GM21576 (cell line): ENCODE data around the gene POLN.

Experiments
- ATAC-seq: cut with Tn5 transposase; IDR thresholded peaks from one replicate; pipeline ENCODE4 v1.9.1; 2021; ENCODE audit warnings: mild to moderate bottlenecking, moderate library complexity; ENCODE audit not compliant: unreplicated experiment

Gene POLN

DNA sequence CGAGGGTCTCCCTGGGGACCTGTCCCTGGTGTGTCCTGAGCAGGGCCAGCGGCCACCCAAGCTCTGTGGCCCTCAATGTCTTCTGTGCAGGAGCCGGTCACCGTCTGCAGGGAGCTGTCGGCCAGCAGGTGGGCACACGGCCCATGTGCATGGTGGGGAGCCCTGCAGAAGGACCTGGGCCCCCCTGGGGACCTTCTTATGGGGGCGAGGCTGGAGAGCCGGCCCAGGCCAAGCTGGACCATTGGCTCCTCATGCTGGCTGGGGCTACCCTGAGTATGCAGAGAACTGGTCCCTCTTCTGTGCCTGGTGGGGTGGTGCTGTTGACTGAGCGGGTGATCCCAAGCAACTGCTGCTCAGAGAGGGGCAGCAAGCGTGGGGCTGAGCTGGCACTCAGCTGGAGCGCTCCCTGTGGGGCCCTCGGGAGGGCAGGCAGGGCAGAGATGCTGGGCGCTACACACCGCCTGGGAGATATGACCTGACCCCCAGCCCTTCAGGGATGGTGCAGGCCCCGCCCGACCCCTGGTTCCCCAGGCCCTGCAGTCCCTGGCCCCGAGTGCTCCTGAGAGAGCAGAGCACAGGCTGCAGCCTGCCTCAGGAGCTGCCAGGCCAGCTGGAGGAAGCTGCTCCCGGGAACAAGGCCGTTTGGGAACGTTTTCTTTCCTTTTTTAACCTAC is 168.0 kb downstream of the POLN start:
- ATAC-seq = no peak

DNA sequence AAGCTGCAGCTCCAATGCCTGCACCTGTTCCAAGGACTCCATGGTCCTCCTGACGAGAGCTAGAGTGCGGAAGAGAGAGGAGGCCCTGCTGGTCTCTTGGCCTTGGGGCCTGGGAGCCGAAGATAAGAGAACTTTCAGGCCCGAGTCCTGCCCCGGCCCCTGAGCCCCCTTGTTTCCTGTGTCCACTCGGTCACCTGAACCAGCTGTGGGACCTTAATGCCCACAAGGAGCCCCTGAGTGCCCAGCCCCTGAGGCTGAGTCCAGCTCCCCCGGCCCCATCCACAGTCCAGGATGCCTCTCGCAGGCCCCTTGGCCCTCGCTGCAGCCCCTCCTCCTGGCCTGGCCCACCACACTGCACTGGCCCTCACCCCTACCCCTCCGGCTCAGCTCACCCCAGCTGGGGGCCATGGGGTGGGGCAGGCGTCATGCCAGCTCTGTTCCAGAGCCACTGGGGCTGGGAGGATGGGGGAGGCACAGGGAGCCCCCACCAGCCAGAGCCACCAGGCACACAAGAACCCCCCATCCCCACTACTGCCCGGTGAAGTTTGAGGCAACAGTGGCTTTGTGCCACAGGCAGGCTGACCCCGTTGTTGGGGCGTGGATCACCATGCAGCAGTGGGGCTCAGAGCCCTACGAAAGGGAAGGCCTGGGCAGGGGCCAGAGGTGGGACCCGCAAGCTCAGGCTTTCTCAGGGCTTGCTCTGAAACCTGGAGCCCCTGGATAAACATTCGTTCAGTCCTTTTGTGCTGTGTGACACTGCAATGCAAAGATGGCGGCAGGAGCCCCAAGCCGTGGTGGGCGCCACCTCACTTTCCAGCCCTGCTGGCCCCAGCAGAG is 168.7 kb downstream of the POLN start:
- ATAC-seq = no peak

DNA sequence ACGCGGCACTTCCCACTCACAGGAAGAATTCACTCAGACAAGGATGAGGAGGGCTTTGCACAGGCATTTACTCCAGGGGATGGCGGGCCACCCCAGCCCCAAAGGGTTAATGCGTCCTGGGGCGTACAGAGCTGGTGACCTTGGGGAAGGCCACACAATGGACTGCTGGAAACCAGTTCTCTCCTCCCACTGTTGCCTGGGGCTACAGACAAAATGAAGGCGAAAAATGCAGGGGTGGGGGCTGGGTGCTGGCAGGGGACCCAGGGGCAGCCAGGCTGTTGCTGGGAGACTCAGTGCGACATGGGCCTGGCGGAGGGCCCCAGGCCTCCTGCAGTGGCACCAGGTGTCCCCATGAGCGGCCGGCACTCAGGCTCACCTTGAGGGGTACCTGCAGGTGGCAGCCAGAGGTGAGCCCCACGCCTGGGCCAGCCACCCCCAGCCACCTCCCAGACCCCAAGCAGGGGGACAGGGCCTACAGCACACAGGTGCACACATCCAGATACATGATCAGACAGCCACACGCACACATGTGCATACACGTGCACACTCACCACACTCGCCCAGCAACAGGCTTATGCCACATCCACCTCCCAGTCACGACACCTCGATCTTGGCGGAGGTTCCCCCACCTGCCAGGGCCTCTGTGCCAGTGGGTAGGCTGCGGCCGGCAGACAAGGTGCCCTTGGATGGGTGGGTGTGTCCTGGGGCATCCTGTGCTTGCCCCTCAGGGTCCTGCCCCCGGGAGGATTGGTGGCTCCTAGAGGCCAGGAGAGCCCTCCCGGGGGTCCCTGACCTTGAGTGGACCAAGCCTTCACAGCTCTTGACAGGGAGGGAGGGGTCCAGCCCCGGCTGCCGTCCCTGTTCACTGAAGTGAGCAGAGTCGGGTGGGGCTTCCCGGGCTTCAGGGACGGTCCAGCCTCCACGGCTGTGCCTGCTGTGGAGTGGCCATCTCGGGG is 169.7 kb downstream of the POLN start:
- ATAC-seq = no peak

DNA sequence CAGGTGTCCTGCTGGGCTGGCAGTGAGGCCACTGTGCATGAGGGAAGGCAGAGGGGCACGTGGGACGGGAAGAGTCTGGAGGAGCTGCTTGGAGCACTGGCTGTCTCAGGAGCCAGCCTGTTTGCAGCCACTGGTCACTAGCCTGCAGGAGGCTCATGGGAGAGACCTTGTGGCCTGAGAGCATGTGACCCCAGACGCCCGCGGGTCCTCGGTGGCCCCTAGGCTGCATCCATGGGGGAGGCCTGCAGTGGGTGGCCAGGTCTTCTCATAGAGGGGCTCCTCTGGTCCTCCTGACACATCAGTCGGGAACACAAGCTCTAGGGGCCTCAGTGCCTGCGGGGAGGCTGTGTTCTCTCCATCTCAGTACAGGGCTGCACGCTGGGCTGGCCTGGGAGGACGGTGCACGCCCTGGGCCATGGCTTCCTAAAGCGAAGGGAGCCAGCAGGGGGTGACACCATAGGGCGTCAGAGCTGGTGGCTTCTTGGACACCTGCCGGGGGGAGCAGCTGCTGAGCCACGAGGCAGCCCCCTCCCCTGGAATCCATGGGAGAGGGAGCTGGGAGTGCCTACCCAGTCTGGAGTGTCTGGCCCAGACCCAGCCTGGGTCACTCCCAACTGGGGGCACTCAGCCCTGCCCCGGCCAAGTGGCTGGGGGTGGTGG is 170.5 kb downstream of the POLN start:
- no peak for ATAC-seq

DNA sequence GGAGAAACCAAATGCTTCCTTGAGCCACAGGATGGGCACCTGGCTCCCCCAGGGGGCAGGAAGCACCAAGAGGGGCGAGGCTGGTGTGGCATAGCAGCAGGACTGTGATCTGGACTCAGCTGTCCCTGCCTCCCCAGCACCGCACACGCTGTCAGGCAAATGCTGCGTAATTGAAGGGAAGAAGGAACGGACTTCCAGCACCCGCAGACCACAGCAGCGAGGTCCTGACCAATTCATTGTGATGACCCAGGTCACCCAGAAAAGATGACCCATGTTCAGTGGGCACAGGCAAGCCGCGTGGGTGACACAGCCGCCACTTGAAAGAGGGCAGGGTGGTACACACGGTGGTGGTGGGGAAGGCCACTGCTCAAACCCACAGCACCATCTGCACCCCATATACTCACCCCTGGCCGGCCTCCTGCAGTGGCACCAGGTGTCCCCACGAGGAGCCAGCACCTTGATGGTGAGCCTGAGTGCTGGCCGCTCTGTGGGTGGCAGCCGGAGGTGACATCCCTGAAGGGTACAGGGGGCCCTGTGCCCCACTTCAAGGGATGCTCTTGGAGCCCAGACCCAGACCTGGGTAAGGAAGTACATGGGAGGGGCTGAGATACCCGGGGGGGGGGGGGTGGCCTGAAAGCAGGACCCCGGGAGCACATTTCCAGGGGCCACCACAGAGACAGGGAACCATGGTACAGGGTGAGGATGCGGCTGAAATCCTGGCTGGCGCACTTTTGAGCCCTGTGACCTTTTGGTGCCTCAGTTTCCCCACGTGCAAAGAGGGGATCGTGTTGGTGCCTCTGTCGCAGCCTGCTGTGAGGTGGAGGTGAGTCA is 171.3 kb downstream of the POLN start:
- ATAC-seq = no peak

DNA sequence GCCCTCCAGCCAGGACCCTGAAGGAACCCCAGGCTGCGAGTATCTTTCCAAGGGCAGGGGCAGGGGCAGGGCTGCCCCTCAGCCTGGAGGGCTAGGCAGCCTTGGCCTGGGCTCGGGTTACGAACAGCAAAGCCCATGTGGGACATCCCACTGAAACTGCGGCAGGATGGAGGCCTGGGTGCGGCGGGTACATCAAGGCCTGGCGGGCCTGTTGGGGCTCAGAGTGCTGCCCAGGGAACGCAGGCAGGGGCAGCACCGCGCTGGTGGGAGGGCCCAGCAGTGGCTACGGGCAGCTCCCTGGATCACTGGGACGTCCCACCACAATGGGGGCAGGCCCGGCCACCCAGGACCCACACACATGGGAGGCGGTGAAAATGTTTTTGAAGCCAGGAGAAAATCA is 171.9 kb downstream of the POLN start:
- ATAC-seq = no peak

DNA sequence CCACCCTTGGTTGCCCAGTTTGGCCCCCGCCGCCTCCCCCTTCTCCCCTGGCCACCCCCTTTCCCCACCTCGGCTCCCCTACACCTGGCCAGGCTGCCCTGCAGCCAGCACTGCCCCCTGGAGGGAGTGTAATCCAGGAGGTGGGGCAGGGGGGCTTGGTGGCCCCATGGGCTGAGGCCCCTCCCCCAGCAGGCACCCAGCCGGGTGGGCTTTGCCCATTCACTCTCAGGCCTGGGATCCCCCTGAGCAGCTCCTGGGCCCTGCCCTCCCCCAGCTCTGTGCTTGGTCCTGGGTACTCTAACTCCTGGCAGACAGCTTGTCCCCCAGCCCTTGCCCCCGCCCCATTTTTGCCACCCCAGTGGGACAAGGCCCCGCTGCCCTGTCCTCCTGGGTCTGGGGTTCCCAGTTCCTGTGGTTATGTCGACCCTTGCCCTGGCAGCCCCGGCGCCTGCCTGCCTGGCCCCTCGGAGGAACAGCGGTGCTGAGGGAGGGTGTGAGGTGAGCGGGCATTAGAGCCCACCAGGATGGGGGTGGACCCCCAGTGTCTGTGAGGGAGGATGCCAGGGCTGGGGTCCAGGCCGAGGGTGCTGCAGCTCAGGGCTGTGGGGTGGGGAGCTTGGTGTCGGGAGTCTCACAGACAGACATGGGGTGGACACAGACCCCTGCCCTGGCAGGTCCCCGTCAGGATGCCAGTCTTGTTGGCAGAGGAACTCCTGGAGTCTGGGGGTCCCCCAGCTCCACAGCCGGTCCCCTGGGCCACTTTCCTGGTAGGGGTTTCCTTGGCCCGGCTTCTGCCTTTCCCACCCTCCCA is 172.6 kb downstream of the POLN start:
- no peak for ATAC-seq

DNA sequence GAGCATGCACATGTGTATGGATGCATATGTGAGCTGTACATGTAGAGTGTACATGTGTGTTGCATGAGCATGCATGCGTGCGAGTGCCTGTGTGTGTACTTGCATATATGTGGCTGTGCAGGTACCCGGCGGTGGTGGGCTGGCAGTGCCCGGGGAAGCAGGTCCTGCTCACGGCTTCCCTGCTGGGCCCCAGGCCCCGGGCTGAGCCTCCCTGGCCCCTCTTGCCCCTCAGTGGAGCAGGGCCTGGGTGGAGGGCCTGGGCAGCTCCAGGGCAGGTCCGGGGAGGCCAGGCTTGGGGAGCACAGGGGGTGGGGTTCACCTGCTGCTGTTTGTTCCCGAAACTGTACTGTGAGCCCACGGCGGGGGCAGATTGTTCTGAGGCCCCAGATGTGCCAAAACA is 173.4 kb downstream of the POLN start:
- no peak for ATAC-seq

DNA sequence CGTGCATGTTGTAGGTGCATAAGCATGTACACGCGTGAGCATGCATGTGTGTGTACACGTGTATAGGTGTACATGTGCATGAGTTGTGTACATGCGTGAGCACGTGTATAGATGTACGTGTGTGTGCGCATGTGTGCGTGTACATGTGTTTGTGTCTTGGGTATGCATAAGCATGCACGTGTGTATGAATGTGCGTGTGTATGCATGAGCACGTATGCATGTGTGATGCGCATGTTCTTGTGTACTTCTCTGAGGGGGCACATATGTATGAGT is 173.8 kb downstream of the POLN start:
- no peak for ATAC-seq

DNA sequence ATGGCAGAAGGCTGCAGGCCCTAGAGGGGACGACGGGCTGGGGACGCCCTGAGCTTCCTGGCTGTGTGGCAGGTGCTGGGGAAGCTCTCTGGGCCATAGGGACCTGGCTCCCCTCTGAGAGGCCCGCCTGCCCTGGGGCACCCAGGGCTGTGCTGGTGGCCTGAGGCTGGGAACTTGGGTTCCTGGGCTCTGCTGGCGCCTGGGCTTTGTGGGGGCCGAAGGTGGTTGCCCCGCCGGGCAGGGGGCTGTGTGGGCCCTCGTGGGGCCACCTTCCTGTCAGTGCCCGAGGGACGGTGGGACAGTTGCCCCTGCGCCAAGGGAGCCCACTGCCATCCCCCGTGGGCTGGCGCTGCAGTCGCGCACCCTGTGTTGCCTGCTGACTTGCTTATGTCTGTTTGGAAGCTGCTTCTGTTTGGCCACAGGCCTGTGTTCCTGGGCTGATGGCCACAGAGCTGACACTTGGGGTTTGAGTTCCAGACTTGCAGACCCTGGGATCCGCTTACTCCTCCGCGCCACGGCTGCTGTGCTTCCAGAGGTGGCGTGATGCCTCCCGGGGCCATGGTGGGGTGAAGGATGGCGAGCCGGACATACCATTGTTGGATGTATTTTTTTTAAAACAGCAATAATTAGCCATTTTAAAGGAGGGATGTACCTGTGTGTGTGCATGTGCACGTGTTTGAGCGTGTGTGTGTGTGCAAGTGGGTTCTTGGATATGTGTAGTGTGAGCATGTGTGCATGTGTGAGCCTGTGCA is 174.3 kb downstream of the POLN start:
- no peak for ATAC-seq

DNA sequence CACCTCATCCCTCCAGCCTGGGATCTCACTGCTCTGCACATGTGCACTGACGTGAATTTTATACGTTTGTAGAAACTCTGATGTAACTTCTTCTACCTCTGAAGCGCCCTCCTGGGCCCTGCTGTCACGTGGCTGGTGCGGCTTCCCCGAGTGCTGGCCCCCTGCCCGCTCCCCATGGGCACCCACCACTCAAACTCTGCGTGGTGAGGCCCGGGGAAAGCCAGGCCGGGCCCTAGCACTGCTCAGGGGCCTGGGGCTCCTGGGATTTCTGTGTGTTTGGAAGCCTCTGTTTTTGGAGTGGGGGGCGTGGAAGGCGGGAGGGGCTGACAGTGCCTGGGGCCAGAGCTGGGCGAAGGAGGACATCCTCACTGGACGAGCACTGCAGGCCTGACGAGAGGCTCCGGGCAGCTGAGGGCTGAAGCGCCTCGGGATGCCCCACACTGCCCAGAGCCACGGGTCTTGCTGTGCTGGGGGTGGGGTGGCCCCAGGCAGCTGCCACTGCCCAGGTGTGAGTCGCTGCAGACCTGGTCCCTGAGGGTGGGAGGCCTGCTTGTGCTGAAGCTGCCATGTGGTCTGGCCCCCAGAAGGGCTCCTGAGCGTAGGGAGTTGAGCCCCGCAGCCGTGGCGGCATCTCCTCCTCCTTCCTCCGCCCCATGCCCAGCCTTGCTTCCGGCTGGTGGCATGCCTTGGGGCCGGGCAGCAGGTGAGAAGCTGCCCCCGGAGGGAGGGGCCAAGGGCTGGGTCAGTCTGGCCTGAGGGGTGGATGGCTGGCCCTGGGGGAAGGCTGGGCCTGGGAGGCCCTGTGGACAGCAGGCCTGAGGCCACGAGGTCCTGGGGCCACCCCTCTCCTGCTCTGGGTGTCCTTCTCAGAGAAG is 175.1 kb downstream of the POLN start:
- ATAC-seq = no peak

DNA sequence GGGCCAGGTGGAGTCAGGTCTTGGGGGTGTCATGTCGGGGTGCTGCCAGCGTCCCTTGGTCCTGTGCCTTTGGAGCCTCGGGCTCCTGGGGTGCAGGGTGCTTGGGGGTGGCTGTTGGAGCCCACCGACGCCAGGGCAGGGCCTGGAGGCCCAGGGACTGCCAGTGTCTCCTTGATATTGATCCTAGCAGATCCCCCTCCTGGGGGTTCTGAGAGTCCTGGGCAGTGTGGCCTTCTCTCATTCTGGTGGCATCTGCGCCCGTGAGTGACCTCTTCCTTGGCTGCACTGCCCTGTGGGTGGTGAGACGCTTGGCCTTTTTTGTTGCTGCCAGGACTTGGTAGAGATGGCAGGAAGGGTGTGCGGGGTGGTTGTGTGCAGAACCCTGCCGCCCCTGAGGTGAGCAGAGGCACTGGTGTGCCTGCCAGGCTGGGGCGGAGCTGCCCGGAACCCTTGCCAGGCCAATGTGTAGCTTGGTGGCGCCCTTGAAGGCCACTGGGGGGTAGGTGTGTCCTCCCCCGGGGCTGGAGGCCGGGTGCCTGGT is 175.8 kb downstream of the POLN start:
- no peak for ATAC-seq

DNA sequence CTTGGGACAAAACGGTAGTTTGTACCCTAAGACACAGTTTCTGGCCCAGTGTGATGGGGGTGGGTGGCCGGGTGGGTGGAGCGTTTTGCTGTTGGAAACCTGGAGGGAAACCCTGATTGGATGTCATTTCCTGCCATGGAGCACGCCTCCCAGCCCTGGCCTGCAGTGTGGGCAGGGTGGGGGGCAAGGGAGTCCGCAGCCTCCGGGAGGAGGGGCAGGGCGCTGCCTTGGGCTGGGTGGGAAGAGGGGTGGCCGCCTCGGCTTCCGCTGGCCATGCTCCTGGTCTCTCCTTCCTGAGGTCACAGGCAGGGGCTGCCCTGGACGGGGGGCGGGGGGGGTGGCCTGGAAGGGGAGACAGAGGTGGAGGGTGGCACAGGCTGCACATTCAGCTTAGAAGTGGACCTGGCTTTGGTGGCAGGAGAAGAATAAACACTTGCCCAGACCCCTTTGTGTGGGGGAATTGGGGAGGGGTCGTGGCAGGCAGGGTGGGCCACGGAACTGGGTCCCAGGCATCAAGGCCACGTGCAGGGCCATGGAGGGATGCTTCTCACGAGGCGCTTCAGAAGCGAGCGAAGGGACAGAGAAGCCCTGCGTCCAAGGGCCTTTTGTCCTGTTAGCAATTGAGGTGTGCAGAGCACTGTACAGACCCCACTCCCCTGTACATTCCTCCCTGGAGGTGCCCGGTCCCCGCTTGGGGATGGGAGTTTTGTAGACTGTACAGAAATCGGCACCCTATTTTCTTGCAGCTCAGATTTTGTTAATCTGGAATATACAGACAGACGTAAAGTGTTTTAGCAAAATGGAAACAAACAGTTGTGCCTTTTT is 176.6 kb downstream of the POLN start:
- no peak for ATAC-seq

DNA sequence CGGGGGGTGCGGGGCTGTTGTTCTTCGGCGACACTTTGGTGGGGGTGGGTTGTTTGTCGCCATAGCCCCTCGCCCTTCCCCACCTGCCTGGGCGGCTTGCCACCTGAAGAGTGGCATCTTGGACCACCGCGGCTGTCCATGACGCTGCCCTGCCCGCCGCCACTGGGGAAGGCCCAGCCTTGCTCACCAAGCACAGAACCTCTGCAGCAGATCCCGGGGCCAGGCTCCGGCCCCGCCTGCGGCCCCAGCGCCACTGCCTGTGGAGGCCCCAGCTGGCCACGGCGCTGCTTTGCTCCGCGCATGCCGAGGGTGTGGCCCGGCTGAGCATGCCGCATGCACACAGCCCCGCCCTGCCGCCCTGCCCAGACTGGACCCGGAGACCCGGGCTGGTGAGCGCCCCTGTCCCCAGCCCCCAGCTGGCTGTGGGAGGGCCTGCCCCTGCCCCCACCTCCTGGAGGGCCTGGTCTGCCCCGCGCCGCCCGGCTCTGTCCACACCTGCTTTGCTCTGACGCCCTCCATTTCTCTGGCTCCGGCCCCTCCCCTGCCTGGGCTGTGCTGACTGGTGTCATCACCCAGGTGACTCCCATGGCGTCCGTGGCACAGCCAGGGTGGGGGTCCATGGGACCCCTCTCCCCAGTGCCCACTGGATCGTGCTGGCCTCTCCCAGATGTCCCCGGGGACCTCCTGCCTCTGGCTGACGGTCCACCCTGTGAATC is 177.5 kb downstream of the POLN start:
- no peak for ATAC-seq

DNA sequence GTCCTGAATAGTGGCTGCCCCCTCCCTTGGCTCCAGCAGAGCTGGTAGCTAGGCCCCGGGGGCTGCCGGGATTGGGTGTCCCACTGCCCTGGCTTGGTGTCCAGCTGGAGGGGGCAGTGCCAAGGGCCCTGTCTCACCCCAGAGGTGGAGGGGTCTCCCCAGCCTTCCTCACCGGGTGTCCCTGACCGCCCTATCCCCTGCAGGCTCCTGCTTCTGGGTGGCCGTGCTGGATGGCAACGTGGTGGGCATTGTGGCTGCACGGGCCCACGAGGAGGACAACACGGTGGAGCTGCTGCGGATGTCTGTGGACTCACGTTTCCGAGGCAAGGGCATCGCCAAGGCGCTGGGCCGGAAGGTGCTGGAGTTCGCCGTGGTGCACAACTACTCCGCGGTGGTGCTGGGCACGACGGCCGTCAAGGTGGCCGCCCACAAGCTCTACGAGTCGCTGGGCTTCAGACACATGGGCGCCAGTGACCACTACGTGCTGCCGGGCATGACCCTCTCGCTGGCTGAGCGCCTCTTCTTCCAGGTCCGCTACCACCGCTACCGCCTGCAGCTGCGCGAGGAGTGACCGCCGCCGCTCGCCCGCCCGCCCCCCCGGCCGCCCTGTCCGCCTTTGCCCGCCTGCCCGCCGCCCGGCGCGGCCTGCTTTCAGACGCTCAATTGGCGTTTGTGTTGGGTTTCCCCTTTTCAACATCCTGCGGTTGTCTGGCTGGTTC is 178.2 kb downstream of the POLN start:
- ATAC-seq = no peak
